GM21529 (cell line): Measurements from ENCODE around the gene GPSM1.

Source experiments
- ATAC-seq: cut with Tn5 transposase; IDR thresholded peaks from one replicate; pipeline ENCODE4 v1.9.1; 2021; ENCODE audit not compliant: unreplicated experiment

The GPSM1 gene

DNA sequence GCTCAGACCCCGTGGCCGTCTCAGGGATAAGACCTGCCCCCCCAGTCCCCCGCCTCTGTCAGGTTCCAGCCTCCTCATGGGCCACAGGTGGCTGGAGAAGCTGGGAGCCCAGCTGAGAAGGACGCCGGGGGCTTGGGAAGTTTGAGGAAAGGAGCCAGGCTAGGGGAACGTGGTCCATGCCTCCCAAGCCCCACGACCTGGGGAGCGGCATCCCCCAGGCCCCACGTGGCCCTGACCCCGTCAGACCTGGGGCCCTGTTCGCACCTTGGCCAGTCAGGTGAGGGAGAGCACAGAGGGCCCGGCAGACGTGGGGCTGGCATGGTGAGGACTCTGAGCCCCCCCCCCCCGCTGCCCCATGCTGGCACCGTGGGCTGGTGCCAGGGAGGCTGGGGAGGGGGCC is 3.7 kb downstream of the GPSM1 start:
- ATAC-seq: no peak

DNA sequence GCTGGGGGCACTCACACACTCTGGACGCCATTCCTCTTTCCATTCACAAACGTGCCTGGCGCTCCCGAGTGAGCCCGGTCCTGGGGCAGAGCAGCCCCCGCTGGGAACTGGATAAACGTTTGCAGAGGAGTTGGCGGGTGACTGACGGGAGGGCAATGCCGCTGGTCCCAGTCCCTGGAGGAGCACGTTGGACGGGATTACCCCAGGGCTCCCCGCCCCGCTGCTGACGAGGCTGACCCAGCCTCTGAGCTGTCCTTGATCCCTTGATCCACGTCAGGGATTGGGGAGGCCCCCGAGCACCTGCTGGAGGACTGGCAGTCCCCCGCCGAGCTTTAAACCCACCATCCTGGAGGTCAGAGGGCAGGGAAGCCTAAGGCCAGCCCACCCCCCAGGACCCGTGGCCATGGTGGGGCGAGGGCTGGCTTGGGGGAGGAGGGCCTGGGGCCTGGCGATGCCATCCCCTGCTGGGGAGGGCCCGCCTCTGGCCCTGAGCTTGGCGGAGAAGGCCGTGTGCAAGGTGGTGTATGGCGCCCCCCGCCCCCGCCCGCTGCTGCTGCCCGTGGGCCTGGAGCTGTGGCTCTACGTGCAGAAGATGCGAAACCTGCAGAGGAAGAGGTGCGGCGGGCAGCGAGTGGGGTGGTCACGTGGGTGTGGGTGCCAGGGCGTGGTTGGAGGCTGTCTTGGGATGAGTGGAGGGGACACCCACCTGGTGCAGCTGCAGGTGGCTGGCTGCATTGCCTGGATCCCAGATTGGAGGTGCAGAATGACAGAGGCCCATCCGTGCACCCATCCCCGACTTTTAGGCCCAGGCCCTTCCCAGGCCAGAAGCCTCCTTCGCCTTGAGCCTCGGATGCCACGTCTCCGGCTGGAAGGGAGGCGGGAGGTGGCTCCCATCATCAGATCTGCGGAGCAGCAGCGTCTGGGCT is 4.5 kb downstream of the GPSM1 start:
- ATAC-seq: no peak

DNA sequence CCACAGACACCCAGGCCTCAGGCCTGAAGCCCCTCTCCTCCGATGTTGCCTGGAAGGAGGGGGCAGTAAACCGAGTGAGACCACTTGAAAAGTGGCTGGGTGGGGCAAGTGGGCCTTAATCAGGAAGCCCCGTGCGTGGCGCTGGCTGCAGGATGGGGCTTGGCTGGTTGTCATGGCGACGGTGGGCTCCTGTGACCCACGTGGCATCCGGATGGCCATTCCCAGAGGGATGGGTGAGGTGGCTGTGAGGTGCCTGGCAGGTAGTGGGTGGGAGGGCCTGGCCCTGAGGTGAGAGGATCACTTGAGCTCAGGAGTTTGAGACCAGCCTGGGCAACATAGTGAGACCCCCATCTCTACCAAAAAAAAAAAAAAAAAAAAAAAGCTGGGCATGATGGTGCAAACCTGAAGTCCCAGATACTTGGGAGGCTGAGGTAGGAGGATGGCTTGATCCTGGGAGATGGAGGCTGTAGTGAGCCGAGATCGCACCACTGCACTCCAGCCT is 5.2 kb downstream of the GPSM1 start:
- no peak for ATAC-seq

DNA sequence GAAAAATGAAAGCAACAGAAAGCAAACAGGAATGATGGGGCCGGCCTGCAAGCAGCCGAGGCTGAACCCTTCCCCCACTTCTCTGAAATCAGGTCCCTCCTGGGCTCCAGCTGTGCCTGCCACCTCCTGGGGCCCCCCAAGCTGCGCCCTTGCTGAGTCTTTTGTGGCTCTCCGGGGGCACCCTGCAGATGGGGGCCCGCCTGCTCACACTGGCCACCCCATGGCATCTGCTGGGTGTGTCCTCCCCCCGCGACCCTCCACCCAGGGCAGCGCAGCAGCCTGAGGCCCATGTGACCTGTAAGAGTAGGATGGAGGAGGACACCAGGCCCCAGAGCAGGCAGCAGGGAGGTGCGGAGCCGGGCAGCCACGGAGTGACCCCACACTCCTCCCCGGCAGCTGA is 5.7 kb downstream of the GPSM1 start:
- no peak for ATAC-seq

DNA sequence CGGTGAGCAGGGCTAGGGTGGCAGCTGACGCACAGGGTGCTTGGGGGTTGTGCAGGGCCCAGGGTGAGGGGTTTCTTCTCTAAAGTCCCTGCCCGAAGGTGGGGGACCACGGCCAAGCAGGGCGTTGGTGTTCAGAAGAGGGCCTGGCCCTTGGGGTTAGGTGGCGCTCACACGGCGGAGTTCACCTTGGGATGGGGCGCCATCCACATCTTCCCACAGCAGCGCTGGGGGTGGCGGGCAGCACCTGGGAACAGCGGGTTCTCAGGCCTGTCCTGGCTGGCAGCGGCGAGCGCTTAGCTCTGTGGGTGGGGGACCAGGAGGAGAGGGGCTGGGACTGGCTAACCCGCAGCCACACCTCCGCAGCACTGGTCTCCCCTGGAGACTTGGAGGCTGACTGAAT is 6.1 kb downstream of the GPSM1 start:
- no peak for ATAC-seq

DNA sequence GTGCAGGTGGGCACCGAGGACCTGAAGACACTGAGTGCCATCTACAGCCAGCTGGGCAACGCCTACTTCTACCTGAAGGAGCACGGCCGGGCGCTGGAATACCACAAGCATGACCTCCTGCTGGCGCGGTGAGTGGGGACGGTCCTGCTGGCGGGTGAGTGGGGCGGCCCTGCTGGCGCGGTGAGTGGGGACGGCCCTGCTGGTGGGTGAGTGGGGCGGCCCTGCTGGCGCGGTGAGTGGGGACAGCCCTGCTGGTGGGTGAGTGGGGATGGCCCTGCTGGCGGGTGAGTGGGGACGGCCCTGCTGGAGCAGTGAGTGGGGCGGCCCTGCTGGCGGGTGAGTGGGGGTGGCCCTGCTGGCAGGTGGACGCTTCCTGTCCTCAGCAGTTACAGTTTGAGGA is 7.2 kb downstream of the GPSM1 start:
- ATAC-seq: no peak

DNA sequence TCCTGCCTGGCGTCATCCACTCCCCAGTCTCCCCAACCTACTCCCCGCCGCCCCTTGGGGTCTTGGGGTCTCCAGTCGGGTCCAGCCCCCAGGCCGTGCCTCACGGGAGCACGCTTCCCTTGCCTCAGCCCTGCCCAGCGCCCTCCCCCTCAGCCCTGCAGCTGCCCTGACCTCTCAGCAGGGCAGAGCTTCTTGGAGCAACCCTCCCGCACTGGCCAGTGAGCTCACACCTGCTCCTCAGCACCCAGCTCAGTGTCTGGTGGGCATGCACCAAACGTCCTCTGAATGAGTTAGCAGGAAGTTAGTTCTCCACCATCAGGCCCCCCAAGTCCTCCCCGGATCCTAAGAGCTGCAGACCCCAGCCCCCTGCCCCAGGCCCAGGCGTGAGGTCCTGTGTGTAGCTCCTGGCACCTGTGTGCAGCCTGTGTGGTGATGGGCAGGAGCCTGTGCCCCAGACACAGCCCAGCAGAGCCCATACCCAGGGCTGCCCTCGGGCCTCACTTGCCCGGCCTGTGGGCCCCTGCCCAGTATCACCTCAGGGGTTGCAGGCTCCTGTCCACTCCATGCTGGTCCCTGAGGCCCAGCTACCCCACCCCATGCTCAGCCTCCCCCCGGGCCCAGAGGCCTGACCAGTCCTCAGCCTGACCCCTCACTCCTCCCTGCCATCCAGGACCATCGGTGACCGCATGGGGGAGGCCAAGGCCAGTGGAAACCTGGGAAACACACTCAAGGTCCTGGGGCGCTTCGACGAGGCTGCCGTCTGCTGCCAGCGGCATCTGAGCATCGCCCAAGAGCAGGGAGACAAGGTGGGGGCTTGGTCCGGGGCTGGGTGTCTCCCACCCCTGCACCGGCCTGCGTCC is 8.2 kb downstream of the GPSM1 start:
- ATAC-seq: no peak

DNA sequence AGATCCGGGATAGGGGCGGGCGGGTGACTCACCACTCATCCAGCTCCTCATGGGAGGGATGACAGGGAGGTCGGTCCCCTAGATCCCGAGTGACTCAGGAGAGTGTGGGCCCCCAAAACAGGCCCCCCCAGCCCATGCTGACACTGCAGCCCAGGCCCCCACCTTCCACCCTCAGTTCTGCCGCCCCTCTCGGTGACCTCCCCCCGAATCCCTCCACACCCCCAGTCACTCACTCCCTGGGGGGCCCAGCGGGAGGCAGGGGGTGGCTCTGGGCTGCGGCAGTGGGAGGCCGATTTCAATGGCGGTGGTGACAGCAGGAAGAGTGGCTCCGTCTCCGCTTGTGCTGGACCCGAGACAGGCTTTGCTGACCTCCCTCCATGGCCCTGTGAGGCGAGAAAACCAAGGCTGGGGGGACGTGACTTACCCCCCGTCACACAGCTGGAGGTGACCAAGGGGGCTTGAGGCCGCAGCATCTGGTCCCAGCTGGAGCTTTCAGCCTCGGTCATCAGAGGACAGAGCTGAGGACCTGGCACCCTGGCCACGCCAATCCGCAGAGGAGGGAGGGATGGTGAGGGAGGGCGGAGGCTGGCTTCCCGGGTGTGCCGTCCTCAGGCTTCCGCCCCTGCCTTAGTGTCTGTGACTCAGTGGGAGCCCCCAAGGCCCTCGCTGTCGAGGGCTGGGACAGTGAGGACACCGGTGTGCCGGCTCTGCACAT is 9.0 kb downstream of the GPSM1 start:
- no peak for ATAC-seq

DNA sequence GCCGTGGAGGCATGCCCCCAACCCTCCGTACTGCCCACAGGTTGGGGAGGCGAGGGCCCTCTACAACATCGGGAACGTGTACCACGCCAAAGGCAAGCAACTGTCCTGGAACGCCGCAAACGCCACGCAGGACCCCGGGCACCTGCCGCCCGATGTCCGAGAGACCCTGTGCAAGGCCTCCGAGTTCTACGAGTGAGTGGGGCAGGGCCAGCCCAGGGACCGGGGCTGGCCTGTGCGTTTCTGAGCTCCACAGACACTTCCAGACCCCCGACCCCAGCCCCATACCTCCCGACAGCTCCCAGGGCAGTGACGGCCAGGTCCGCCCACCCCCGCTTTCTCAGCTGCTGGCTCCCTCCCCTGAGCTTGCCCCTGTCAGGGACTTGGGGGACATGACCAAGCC is 9.5 kb downstream of the GPSM1 start:
- ATAC-seq: no peak

DNA sequence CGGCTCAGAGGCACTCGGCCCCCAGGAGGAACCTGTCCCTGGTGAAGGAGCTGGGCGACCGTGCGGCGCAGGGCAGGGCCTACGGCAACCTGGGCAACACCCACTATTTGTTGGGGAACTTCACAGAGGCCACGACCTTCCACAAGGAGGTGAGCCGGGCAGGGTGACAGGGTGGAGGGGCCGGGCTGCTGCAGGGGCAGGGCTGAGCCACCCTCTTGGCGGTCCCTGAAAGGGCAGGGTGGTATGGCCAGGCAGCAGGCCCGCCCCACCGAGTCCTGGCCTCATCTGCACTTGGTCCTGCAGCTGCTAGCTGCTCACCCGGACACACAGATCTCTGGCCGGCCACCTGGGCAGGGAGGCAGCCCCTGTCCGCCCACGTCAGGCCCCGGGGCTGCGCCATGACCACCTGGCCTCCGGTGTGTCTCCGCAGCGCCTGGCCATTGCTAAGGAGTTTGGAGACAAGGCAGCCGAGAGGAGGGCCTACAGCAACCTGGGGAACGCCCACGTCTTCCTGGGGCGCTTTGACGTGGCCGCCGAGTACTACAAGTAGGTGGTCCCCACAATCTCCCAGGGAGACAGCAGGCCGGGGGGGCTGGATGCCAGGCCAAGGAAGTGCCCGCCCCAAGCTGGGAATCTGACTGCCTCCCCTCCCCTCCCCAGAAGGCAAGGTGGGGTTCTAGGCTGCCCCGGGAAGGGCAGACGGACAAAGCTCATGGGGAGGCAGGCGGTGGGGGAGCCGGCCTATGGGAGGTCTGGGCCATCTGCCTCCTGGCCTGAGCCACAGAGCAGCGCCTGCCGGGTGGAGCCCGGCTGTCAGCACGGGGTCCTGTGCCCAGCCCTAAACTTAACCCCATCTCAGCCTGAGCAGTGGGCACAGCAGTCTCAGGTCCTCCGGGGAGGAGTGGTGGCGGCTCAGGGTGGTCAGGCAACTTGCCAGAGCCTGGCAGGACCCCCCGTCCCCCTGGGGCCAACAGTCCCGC is 10.4 kb downstream of the GPSM1 start:
- no peak for ATAC-seq

DNA sequence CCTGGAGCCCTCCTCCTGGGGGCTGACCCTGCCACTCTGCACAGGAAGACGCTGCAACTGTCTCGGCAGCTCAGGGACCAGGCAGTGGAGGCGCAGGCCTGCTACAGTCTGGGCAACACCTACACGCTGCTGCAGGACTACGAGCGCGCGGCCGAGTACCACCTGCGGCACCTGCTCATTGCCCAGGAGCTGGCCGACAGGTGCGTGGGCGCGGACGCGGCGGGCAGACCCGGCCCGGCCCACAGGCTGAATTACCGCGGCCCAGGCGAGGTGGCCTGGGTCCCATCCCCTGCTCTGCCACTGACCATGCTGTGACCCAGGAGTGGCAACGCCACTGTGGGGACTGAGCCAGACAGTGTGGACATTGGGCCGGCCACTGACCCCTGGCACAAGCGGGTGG is 11.2 kb downstream of the GPSM1 start:
- no peak for ATAC-seq

DNA sequence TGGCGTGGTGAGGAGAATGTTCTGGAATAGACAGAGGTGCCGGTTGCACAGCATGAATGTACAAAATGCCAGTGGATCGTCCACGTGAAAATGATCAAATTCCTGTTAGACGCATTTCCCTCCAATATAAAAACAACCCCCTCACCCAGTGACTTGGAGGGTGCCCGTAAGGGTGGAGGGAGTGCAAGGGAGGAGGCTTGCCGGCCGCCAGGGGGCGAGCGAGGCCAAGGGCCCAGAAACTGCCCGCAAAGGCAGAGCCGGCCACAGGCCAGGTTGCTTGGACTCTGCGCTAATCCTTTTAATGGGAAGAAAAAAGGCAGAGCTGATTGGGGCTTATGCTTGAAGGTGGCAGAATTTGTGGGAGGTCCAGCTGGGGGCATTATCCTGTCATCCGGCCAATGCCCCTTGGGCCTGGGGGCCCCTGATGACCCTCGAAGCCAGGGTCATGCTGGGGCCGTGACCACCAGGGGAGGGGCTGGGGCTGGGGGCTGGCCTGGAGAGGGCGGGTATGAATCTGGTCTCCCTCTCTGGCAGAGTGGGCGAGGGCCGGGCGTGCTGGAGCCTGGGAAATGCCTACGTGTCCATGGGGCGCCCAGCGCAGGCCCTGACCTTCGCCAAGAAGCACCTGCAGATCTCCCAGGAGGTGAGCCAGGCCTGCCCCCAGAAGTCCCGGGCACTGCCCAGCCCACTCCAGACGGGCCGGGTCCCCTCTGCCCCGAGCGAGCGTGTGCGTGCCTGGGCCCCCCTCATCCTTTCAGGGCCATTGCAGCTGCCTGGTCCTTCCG is 12.0 kb downstream of the GPSM1 start:
- no peak for ATAC-seq

DNA sequence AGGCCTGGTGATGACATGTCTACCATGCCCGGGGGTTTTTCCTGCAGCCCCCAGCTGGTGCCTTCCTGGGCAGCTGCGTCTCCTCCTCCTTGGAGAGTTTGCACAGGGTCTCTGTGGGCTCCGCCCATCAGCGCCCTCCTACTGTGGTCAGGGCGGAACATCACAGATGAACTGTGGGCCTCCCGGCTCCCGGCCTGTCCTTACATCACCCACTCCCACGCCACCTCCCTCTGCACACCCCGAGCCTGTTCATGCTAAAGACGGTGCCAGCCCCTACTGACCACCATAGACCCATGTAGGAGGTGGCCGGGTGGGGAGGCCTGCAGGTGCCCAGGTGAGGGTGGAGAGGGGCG is 12.6 kb downstream of the GPSM1 start:
- ATAC-seq: no peak

DNA sequence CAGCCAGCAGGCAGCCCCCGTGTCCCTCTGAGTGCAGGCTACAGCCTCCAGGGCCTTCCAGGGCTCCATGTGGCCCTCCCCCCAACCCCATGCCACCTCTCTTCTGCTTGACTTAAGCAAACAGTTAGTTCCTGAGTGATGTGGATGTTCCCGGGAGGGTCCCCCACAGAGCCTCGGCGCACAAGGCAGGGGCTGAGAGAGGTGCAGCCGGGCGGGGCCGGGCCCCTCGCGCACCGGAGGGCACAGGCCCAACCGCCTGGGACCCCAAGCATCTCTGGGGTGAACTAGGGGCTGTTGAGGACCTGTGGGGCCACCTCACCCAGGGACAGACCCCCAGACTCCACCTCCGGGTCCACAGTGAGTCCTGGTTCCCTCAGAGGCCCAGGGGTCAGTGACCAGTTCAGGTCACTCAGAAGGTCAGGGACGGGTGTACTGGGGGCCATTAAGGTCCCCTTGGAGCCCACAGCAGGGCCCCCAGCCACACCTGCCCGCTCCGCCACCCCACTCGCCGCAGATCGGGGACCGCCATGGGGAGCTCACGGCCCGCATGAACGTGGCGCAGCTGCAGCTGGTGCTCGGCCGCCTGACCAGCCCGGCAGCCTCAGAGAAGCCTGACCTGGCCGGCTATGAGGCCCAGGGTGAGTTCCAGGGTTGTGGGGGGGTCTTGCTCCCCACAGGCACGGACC is 13.2 kb downstream of the GPSM1 start:
- no peak for ATAC-seq

DNA sequence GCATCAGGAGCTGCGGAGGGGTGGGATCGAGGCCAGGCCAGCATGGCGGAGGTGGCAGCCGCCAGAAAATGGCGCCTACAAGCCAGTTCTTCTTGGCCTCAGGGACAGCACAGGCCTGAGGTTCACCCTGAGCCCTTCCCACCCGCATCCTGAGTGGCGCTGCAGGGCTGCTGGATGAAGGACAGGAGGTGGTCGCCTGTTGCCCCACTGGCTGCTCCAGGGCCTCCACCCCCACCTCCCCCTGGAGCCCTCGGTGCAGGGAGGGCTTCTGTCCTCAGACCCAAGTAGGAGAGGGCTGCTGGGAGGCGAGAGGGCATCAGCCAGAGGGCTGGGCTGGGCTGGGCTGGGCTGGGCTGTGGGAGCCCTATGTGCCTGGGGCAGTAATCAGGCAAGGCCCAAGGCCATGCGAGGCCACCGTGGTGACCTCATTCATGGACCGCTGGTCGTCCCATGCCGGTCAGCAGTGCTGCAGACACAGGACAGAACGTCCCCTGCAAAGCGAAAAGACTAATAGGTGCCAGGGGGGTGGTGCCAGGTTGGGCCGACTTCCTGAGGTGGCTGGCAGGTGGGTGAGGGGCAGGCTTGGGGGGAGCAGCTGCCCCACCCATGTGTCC is 13.8 kb downstream of the GPSM1 start:
- ATAC-seq: no peak

DNA sequence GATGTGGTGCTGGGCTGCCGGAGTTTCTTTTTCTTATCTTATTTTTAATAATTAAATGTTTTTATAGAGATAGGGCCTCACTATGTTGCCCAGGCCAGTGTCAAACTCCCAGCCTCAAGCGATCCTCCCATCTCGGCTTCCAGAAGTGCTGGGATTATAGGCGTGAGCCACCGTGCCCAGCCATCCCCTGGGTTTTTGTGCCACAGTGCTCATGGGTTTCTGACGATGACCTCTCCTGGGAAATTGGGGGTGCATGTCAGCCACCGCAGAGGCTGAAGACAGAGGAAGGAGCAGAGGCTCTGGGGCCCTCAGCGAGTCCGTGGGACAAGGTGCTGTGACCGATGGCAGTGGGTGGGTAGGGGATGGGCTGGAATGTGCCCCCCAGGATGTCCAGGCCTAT is 14.4 kb downstream of the GPSM1 start:
- no peak for ATAC-seq

DNA sequence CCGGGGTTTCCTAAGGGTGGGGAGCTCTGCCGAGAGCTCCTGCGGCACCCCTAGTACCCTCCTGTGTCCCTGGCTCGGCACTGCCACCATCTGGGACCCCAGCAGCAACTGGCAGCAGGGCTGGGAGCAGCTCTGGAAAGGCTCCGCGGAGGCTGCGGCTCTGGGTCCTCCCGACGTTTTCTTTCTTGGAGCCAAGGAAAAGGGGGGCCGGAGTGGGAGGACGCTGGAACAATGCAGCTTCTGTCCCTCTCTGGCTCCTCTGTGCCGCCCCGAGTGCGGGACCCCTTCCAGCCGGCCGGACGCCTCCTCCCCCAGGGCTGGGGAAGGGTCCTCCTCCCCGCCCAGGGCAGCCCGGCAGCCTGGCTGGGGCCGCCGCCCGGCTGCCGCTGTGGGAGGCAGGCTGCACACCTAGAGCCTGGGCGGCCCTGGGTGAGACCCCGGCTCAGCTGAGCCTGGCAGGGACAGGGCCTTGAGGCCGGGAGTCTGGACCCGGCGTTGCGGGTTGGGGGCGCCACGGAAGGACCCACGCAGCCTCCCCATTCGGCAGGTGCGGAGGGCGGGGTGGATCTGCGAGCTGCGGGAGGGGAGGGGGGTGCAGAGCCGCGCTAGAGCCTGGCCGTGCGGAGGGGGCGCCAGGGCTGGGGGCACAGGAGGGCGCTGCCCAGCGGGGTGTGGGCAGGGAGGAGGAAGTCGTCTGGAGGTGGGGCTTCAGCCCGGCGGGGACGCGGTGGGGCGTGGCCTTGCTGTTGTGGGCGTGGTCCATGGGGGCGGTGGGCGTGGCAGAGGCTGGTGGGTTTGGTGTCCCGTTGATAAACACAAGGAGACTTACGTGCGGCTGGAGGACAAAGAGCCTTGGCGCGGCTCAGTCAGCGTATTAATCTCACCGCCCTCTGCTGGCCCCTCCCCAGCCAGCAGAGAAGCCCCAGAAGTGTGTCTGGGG is 15.1 kb downstream of the GPSM1 start:
- ATAC-seq: no peak
